ENCODE measurements around the gene SESN1.

SESN1 gene

DNA sequence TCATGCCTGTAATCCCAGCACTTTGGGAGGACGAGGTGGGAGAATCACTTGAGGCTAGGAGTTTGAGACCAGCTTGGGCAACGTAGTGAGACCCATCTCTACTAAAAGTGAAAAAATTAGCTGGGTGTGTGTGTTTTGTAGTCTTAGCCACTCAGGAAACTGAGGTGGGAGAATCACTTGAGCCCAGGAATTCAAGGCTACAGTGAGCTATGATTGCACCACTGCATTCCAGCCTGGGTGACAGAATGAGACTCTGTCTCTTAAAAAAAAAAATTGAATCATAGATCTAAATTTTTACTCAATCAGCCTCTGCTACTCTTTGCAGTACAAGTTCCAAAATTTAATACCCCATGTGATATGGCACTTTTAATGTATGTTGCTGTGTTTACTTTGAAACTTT is 124.9 kb downstream of the SESN1 start:
- DNase-seq (ENCODE audit: low read depth, low spot score) = no peak
- H3K9ac ChIP-seq (ENCODE audit: insufficient read length) = no peak overlapping the region

DNA sequence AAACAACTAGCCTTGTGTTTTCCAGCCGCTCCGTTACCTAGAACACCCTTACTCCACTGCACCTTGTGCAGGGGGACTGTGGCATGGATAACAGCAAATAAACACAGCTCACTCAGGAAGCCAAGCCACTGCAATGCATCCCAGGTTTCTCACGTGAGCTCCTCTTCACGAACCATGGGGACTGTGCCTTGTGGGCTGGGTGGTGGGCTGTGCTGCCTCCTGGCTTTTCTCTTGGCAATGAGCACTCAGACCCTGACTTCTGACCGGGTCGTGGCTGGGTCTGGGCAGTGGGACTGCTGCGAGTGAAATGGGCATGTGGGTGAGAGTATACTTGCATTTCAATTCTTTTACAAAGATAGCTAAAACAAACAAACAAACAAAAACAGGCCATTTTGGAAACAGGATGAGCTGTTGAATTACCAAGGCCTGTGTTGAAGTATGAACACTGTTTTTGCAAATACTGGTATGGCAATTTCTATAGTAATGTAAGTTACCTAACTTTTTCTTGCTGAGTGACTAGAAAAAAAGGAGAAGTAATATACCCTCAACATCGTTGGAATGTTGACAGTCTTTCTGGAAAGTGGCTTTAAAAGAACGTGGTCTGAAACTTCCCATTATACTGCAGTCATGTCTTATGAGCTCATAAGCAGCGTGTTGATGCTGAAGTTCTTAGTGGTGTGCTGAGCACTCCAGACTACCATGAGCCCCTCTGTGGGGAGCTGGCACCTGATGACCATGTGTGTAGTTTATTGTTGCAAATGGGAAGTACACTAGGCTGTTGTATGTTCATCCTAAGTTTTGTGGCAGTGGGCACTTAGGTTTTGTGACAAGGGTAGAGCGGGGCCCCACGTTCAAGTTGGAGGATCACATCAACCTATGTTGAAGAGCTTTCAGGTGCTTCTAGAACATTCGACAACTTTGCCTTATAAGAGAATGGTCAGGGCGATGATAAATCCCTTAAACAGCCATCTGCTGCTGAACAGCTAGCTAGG is 126.0 kb downstream of the SESN1 start:
- TF ChIP-seq FOXP2 (optimal IDR thresholded peaks at IDR 0.05; ENCODE audit: control extremely low read depth, extremely low read length, insufficient read depth) (no peak), EZH2 (IDR thresholded peaks at IDR 0.05) (no peak), POLR2AphosphoS5 (IDR thresholded peaks at IDR 0.05; ENCODE audit: borderline replicate concordance, low read depth, low read length) (no peak)
- Histone ChIP-seq H3K9me3 (ENCODE audit: low read depth, low read length) (no peaks in the 10 kb centered on the region), H3K9ac (ENCODE audit: insufficient read length) (no peak overlapping the region), H3K36me3 (ENCODE audit: insufficient read depth, low read length) (no peaks in the 10 kb centered on the region), H3K27ac (no peak overlapping the region), H3K4me3 (no peak overlapping the region)
- no peak for DNase-seq (ENCODE audit: low read depth, low spot score)

More for the DNA sequence above, 124.9 kb downstream of the SESN1 start:
- Histone ChIP-seq H3K27ac (no peak overlapping the region), H3K9me3 (ENCODE audit: low read depth, low read length) (no peaks in the 10 kb centered on the region), H3K36me3 (ENCODE audit: insufficient read depth, low read length) (no peaks in the 10 kb centered on the region), H3K4me3 (no peak overlapping the region)
- TF ChIP-seq FOXP2 (optimal IDR thresholded peaks at IDR 0.05; ENCODE audit: control extremely low read depth, extremely low read length, insufficient read depth) (no peak), EZH2 (IDR thresholded peaks at IDR 0.05) (no peak), POLR2AphosphoS5 (IDR thresholded peaks at IDR 0.05; ENCODE audit: borderline replicate concordance, low read depth, low read length) (no peak)

DNA sequence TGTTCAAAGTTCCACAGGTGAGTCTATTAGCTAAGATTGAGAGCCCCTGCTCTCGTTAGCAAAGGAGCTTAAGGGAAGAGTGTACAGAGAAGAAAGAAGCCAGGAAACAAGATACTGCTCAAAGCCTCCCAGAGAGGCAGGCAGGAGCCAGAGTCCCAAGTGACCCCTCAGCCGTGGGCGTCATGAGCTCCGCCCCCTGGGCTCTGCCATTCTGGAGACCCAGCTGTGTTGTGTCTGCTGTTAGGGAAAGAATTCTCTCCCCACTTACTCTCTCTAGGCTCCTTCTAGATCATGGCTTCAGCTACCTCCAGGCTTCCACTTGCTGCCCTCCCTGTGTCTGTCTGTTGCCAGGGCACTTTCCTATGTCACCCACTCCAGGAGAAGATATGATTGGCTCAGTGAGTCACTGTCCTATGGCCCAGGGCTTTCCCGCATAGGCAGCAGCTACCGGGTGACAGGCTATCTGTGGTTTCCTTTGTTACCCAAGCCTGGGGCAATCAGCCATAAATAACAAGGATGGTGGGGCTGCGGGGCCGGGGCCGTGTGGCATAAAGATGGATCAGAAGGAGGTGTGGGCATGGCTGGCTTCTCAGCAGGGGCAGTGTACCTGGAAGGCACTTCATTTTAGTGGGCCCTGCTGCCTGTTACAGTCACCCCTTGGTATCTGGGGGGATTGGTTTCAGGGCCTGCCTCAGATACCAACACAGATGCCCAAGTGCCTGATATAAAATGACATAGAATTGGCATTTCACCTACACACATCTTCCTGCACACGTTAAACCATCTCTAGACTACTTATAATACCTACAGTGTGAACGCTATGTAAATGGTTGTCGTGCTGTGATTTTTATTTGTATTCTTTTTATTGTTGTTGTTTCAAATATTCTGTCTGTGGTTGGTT is 127.5 kb downstream of the SESN1 start:
- TF ChIP-seq FOXP2 (optimal IDR thresholded peaks at IDR 0.05; ENCODE audit: control extremely low read depth, extremely low read length, insufficient read depth) = no peak
- TF ChIP-seq EZH2 (IDR thresholded peaks at IDR 0.05) = no peak
- no peak; the same call in 1 of the 2 replicates for TF ChIP-seq POLR2AphosphoS5 (IDR thresholded peaks at IDR 0.05; ENCODE audit: borderline replicate concordance, low read depth, low read length)
- Histone ChIP-seq H3K9ac (ENCODE audit: insufficient read length) (no peak overlapping the region), H3K36me3 (ENCODE audit: insufficient read depth, low read length) (no peaks in the 10 kb centered on the region), H3K4me3 (no peak overlapping the region), H3K9me3 (ENCODE audit: low read depth, low read length) (no peaks in the 10 kb centered on the region), H3K27ac (no peak overlapping the region)
- no peak for DNase-seq (ENCODE audit: low read depth, low spot score)

DNA sequence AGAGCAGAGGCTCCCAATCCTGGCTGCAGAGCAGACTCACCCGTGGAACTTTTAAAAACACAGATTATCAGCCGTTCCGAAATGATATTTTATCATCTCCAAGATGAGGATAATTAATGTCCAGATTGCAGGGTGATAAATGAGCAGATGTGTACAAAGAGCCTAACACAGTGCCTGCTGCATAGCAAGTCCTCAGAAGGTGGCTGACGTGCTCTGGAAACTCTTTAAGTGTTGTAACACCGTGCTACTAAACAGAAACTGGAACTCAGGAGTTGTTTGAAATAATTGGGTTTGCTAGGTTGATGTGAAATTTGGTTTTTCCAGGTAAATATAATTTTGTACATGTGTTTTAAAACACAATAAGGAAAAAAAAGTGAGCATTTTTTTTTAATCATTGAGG is 128.4 kb downstream of the SESN1 start:
- no peak overlapping the region for H3K9ac ChIP-seq (ENCODE audit: insufficient read length)
- no peaks in the 10 kb centered on the region for H3K36me3 ChIP-seq (ENCODE audit: insufficient read depth, low read length)
- DNase-seq (ENCODE audit: low read depth, low spot score) = no peak
- TF ChIP-seq EZH2 (IDR thresholded peaks at IDR 0.05) = no peak
- TF ChIP-seq POLR2AphosphoS5 (IDR thresholded peaks at IDR 0.05; ENCODE audit: borderline replicate concordance, low read depth, low read length) = no peak
- H3K27ac ChIP-seq = no peak overlapping the region
- H3K9me3 ChIP-seq (ENCODE audit: low read depth, low read length) = no peaks in the 10 kb centered on the region
- H3K4me3 ChIP-seq = no peak overlapping the region

DNA sequence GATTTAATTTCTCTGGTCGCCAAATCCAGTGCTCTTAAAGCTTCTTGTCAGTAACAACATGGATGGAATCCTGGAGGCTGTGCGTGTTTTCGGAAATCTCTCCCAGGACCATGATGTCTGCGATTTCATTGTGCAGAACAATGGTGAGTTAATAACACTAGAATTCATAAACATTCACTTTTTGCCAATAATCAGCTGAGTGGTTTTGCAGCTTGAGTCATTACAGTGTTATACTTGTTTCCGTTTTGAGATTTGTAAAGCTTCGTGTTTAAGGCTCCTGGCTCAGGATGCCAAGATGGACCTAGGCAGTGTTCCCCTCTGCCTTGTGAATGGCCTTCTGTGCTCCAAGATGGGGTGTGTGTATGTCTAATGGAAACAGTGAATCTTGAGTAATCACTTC is 132.7 kb downstream of the SESN1 start:
- Histone ChIP-seq H3K9me3 (ENCODE audit: low read depth, low read length) (no peaks in the 10 kb centered on the region), H3K4me3 (no peak overlapping the region), H3K9ac (ENCODE audit: insufficient read length) (no peak overlapping the region), H3K27ac (no peak overlapping the region), H3K36me3 (ENCODE audit: insufficient read depth, low read length) (no peaks in the 10 kb centered on the region)
- DNase-seq (ENCODE audit: low read depth, low spot score) = no peak
- no peak for TF ChIP-seq EZH2 (IDR thresholded peaks at IDR 0.05)
- TF ChIP-seq FOXP2 (optimal IDR thresholded peaks at IDR 0.05; ENCODE audit: control extremely low read depth, extremely low read length, insufficient read depth) = no peak
- TF ChIP-seq POLR2AphosphoS5 (IDR thresholded peaks at IDR 0.05; ENCODE audit: borderline replicate concordance, low read depth, low read length) = no peak

DNA sequence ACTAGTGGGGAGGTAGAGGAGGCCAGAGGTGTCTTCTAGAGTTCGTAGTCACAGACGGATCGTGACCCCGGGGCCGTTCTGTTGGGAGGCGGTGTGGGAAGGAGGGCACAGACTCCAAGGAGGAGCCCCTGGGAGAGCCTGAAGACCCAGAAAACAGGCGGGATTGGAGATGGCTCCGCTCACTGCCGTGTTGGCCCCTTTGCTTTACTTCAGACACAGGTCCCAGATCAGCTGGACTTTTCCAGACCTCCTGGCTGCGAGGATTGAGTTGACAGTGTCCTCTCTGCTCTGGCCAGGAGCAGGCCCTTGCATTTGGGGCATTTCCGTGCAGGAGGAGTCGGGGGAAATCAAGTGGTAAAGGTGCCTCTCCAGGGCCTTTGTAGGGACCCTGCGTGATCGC is 133.6 kb downstream of the SESN1 start:
- no peak for TF ChIP-seq POLR2AphosphoS5 (IDR thresholded peaks at IDR 0.05; ENCODE audit: borderline replicate concordance, low read depth, low read length)
- no peak for TF ChIP-seq FOXP2 (optimal IDR thresholded peaks at IDR 0.05; ENCODE audit: control extremely low read depth, extremely low read length, insufficient read depth)
- no peak for TF ChIP-seq EZH2 (IDR thresholded peaks at IDR 0.05)
- Histone ChIP-seq H3K9me3 (ENCODE audit: low read depth, low read length) (no peaks in the 10 kb centered on the region), H3K36me3 (ENCODE audit: insufficient read depth, low read length) (no peaks in the 10 kb centered on the region), H3K4me3 (no peak overlapping the region), H3K27ac (no peak overlapping the region), H3K9ac (ENCODE audit: insufficient read length) (no peak overlapping the region)
- DNase-seq (ENCODE audit: low read depth, low spot score) = no peak

DNA sequence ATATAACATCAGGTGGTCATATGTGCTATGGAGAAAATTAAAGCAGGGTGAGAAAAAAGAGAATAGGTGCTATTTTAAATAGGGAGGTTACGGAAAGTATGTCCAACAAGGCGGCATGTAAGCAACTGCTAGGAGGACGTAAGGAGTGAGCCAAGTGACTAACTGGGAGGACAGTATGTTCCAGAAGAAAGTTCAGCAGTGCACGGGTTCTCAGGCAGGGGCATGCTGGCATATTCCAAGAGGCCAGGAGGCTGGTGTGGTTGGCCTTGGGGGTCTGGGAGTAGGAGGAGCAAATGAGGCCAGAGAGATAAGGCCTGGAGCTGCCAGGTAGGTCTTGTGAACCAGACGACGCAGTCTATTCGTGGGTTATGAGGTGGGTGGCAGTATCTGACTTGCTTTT is 134.0 kb downstream of the SESN1 start:
- no peak for DNase-seq (ENCODE audit: low read depth, low spot score)
- Histone ChIP-seq H3K27ac (no peak overlapping the region), H3K9ac (ENCODE audit: insufficient read length) (no peak overlapping the region), H3K9me3 (ENCODE audit: low read depth, low read length) (no peaks in the 10 kb centered on the region), H3K4me3 (no peak overlapping the region), H3K36me3 (ENCODE audit: insufficient read depth, low read length) (no peaks in the 10 kb centered on the region)
- no peak for TF ChIP-seq FOXP2 (optimal IDR thresholded peaks at IDR 0.05; ENCODE audit: control extremely low read depth, extremely low read length, insufficient read depth)
- no peak for TF ChIP-seq POLR2AphosphoS5 (IDR thresholded peaks at IDR 0.05; ENCODE audit: borderline replicate concordance, low read depth, low read length)
- no peak for TF ChIP-seq EZH2 (IDR thresholded peaks at IDR 0.05)

DNA sequence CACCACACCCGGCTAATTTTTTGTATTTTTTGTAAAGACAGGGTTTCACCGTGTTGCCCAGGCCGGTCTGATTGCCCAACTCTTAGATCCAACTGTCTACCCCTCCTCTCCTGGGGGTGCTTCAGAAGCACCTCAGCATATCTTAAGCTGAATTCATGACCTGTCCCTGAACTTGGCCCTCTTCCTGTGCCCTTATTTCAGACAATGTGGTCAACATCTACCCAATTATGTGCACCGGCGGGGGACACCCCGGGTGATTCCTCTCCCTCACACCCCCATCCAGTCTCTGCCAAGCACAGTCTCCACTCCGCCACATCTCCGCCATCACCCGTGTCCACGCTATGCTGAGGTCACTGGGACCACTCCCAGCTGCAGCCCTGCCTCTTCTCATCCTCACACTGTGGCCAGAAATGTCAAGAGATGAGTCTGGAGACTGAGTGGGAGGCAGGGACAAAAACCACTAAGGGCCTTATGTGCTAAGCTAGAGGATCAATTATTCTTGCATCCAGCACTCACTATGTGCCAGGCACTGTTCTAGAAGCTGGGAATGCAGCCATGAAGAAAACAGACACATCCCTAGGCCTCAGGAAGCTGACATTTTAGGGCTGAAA is 134.6 kb downstream of the SESN1 start:
- H3K4me3 ChIP-seq = no peak overlapping the region
- no peak for DNase-seq (ENCODE audit: low read depth, low spot score)
- H3K27ac ChIP-seq = no peak overlapping the region
- TF ChIP-seq FOXP2 (optimal IDR thresholded peaks at IDR 0.05; ENCODE audit: control extremely low read depth, extremely low read length, insufficient read depth) = no peak
- TF ChIP-seq EZH2 (IDR thresholded peaks at IDR 0.05) = no peak
- TF ChIP-seq POLR2AphosphoS5 (IDR thresholded peaks at IDR 0.05; ENCODE audit: borderline replicate concordance, low read depth, low read length) = no peak
- no peak overlapping the region for H3K9ac ChIP-seq (ENCODE audit: insufficient read length)
- H3K36me3 ChIP-seq (ENCODE audit: insufficient read depth, low read length) = no peaks in the 10 kb centered on the region
- H3K9me3 ChIP-seq (ENCODE audit: low read depth, low read length) = no peaks in the 10 kb centered on the region

Data from SK-N-MC (cell line).